ENCODE results near the gene ABCA6.

Gene ABCA6

GRCh38 chr17:69048634-69049033 is 93.1 kb downstream of the ABCA6 start:
- no peak for DNase-seq (ENCODE audit: low spot score)

GRCh38 chr17:69047368-69048263 is 94.1 kb downstream of the ABCA6 start:
- peak; percentile 34 for DNase-seq (ENCODE audit: low spot score)

DNA sequence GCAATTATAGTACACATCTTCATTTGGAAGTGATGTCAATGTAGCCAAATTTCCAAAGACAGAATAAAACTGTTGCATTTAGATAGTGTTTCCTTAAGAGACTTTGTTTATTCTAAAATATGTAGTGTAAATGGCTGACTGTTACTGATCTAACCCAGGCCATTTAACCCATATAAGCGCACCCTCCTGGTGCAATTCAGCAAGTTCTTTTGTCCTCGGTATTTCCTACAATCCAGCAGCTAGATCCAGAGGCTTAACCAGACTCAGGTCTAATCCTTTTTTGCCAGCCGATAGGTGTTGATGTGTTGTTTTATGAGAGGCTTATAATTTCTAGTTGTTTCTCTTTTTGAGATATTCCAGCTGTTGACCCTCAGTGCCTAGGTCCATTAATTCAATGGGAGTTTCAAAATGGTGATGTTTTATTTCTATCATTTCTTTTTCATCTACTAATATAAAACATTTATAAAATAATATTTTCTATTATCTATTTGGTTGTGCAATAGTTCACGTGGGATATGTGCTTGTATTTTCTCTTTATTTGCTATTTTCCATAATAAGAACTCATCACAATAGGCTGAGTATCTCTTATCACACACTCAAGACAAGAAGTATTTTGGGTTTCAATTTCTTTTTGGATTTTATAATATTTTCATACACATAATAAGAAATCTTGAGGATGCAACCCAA is 95.4 kb downstream of the ABCA6 start:
- DNase-seq (ENCODE audit: low spot score) = no peak

- DNase-seq (ENCODE audit: low spot score) = no peak
These were observed 96.0 kb downstream of the ABCA6 start for GRCh38 chr17:69045646-69046045.

DNA sequence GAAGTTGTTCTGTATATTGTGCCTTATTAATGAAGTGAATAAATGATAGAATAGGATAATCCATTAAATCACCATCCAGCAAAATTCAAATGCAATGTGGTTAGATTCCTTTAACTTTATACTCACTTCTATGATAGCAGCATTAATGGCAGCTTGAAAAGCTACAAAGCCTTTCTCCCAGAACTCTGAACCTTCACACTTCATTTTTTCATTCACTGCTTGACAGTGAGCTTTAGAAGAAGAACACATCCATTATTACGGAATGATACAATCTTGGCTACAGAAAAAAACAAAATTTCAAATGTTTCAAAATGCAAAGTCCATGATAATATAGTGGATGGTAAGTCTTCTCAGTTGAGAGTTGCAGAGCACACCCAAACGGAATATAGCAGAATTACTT is 97.3 kb downstream of the ABCA6 start:
- DNase-seq (ENCODE audit: low spot score) = no peak

DNA sequence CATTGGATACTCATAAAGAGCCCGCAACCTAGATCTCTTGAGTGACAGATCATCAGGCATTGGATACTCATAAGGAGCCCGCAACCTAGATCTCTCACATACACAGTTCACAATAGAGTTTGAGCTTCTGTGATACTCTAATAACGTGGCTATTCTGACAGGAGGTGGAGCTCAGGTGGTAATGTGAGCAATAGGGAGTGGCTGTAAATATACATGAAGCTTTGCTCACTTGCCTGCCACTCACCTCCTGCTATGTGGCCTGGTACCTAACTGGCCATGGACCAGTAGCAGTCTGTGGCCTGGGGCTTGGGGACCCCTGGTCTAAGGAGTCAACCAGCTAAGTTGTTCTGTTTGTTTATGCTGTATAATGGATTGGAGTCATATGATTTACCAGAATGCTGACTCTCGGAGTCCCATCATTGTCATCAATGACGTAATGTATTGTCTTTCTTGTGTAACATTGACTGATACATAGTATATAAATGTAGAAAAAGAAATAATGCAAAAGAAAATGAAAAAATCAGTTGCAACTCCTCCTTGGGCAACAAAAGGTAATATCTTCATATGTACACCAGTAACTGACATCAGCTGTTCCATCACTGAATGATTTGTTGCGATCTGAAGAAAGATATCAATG is 98.5 kb downstream of the ABCA6 start:
- no peak for DNase-seq (ENCODE audit: low spot score)

DNA sequence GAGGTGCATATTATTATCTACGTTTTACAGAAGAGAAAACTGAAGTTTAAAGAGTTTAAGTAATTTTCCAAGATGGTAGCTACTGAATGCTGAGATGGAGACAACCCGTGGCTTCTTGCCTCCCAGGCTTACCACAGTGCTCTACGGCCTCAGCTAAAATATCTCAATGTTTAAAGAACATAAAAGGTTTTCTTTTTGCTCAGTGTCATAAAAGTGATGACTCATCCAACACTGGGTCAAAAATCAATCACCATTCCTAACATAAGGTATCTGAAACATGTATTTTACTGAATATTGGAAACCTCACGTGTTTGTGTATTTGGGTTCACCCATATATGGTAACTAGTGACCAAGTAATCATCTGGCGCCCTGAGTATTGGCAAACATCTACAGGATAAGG is 99.4 kb downstream of the ABCA6 start:
- no peak for DNase-seq (ENCODE audit: low spot score)

DNA sequence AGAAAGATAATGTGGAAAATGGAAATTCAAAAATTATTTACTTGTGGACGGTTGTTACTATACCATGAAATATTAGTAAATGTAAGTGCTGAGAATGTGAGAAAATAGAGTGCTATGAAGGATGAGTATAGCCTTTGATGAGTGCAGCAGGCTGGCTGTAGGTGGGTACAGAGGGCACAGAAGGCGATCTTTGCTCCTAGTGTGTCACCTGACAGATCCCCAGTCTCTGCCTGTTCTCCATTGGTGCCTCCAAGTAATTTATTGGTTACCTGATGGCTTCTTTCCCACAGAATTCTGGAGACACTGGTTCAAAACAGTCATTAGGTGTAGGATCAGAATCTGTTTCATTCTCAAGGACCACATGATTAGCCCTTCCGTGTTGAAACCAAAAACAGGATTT is 109.9 kb downstream of the ABCA6 start:
- DNase-seq (ENCODE audit: low spot score) = no peak

DNA sequence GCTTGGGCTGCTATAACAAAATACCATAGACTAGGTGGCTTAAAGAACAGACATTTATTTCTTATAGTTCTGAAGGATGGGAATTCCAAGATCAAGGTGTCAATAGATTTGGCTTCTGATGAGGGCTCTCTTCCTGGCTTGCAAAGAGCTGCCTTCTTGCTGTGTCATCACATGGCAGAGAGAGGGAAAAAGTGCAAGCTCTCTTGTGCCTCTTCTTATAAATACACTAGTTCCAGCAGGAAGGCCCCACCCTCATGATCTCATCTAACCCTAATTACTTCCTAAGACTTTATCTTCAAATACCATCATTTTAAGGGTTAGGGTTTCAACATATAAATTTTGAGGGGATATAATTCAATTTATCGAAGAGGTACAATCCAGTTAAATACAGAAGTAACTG is 111.5 kb downstream of the ABCA6 start:
- DNase-seq (ENCODE audit: low spot score) = no peak
